GM11168 (cell line): ENCODE results near the gene IL4I1.
"Not testable (repeated sequence)": the region's sequence is repeated elsewhere in the genome, so short reads cannot be mapped to it uniquely, and the experiment has no call there.

Experiments used
- in situ Hi-C: fragments of 300-500 bp; cut with MboI; formaldehyde crosslinking; loops from one replicate; pipeline ENCODE4 v1.12.0; 2022; ENCODE audit warnings: low sequenced_read_pairs; ENCODE audit not compliant: unreplicated experiment

The IL4I1 gene

DNA sequence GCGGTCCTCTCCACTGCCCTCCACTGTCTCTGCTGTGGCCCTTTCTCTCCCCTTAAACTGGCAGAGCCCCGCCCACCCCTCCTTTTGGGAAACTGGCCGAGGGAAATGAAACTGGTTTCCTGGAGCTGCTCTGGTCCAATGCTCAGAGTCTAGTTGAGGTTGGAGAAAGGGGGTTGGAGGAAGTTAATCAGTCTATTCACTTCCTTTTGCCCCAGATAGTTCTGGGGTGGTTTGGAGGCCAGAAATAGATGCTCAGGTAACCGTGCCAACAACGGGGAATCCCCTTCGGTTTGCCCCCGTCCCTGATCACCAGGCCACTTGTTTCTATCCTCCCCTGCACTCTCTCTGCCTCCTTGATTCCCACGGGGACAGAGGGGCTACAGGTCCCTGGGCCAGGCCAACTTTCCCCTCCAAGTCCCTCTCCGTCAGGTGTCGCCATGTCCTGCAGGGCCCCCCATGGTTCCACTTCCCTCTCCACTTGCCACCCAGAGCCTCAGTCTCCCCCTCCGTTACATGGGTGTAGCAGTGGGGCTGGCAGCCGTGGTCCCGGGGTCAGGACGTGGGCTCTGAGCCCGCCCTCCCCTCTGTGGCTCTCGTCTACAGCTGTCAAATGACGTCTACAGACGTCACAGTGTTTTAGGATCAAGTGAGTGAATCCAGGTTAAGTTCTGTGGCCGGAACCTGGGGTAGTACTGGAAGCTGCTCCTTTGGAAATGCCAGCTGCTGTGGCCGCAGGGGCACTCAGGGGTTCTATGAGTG is at the start of gene IL4I1:
IL4I1 (minus strand) TSS at position 25 of the 759 bp plus-strand sequence. CDS start 727 bp downstream, outside the sequence.
- in situ Hi-C loops, result no loop called here

GRCh38 chr19:49946415-49946814 is 49.7 kb upstream of the IL4I1 start:
- in situ Hi-C loops, result no loop called here

GRCh38 chr19:49944567-49944966 is 47.9 kb upstream of the IL4I1 start:
- in situ Hi-C loops, result not testable (repeated sequence)

DNA sequence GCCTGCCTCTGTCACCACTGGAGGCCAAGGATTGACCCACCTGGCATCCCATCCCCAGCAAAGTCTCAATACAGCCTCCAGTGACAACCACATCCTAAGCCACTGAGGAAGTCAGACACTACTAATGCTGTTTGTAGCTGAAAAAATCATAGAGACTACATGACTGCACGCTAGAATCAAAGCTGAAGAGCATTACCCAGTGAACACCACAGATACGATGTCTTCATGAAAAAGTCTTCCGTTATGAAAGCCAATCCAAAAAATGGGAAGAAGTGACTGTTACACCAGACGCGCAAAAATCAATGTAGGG is 43.8 kb upstream of the IL4I1 start:
- in situ Hi-C loops, result no loop called here

GRCh38 chr19:49939721-49940481 is 43.2 kb upstream of the IL4I1 start:
- in situ Hi-C loops, result loop anchor here (5.0 kb wide), 1 partner anchor 42 kb away; no protein-coding TSS in a partner anchor

GRCh38 chr19:49938662-49939061 is 42.0 kb upstream of the IL4I1 start:
- in situ Hi-C loops, result loop anchor here (5.0 kb wide), 1 partner anchor 44 kb away; no protein-coding TSS in a partner anchor

DNA sequence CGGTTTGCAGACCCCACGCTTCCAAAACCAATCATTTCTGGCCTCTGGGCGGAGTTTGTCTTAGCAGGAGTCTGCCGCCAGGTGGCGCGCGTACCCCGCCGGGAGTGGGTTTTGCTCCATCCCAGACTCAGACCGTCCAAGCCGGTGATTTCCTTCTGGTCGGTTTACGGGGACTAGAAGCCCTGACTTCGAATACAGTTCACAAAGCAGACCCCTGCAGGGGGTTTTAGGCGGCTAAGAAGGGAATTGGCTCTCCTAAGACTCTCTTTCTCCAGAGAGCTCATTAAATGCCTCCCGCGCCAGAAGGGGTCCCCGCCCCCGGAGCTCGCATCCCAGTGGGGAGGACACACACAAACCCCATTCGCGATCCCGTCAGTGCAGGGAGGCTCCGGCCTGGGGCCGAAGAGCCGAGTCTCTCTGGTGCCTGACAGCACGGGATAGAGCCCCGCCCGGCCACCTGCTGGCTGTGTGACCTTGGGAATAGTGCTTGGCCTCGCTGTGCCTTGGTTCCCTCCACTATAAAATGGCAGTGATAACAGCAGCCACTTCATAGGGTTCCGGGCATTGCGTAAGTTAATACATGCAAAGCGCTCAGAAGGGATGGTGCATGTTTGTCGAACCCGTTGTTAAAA is 41.2 kb upstream of the IL4I1 start:
- in situ Hi-C loops, result loop anchor here (5.0 kb wide), 1 partner anchor 44 kb away; no protein-coding TSS in a partner anchor

DNA sequence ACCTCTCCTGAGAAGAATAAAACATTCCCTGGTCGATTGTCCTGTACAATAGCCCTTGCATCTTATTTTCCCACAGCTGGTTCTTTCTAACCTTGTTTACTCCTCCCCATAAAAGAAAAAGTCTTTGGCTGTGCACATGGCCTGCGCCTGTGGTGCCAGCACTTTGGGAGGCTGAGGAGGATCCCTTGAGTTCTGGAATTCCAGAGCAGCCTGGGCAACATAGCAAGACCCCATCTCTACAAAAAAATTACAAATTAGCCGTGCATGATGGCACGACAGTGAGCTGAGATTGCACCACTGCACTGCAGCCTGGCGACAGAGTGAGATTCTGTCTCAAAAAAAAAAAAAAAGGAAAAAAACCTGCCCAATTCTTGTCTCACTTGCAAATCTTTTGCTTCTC is 39.9 kb upstream of the IL4I1 start:
- in situ Hi-C loops, result loop anchor here (5.0 kb wide), 1 partner anchor 46 kb away; no protein-coding TSS in a partner anchor

DNA sequence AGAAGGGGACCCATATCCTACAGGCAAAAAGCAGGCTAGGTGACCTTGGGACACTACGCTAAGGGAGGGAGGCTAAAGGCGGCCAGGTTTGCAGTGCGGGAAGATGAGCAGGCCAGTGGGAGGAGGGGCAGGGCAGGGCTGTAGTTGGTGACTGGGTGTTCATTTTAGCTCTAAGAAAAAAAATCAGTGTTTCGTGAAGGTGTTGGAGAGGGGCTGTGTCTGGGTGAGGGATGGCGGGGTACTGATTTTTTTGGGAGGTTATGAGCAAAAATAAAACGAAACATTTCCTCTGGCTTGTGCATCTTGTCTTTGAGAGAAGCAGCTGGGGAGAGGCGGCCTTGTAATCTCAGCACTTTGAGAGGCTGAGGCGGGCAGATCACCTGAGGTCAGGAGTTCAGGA is 37.0 kb upstream of the IL4I1 start:
- in situ Hi-C loops, result no loop called here

DNA sequence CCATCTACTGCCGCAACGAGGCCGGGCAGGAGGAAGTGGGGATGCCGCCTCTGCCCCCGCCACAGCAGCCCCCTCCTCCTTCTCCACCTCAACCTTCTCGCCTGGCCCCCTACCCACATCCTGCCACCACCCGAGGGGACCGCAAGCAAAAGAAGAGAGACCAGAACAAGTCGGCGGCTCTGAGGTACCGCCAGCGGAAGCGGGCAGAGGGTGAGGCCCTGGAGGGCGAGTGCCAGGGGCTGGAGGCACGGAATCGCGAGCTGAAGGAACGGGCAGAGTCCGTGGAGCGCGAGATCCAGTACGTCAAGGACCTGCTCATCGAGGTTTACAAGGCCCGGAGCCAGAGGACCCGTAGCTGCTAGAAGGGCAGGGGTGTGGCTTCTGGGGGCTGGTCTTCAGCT is 36.0 kb upstream of the IL4I1 start:
- in situ Hi-C loops, result no loop called here

DNA sequence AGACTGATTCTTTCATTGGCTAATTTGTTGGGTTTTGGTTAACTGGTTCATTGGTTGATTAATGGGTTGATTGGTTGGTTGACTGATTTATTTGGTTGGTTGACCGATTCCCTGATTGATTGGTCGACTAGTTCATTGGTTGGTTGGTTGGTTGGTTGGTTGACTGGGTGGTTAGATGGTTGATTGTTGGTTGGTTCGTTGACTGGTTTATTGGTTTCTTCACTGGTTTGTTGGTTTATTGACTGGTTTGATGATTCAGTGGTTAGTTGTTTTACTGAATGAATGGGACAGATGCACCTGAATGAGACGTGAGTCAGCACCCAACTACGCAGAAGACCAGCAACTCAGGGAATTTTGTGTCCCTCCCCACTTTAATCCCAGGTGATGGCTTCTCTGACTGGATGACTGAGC is 35.4 kb upstream of the IL4I1 start:
- in situ Hi-C loops, result no loop called here

- in situ Hi-C loops, result no loop called here
Measured at GRCh38 chr19:49931293-49932040, 34.8 kb upstream of the IL4I1 start.

DNA sequence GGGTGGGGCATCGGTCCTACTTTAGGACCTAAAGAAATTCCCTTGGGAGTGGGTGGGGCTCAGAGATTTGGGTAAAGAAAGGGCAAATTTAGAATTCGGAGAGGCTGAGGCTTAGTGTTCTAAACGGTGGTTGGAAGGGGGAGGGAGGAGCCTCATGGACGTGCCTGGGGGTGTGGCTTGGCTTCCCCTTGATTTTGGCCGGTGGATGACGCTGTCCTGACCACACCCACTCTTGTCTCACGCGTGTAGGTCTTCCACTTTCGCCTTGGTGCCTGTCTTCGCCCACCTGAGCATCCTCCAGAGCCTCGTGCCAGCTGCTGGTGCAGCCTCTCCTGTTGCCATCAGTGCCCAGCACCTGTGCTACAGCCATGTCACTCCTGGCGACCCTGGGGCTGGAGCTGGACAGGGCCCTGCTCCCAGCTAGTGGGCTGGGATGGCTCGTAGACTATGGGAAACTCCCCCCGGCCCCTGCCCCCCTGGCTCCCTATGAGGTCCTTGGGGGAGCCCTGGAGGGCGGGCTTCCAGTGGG is 33.9 kb upstream of the IL4I1 start:
- in situ Hi-C loops, result no loop called here

DNA sequence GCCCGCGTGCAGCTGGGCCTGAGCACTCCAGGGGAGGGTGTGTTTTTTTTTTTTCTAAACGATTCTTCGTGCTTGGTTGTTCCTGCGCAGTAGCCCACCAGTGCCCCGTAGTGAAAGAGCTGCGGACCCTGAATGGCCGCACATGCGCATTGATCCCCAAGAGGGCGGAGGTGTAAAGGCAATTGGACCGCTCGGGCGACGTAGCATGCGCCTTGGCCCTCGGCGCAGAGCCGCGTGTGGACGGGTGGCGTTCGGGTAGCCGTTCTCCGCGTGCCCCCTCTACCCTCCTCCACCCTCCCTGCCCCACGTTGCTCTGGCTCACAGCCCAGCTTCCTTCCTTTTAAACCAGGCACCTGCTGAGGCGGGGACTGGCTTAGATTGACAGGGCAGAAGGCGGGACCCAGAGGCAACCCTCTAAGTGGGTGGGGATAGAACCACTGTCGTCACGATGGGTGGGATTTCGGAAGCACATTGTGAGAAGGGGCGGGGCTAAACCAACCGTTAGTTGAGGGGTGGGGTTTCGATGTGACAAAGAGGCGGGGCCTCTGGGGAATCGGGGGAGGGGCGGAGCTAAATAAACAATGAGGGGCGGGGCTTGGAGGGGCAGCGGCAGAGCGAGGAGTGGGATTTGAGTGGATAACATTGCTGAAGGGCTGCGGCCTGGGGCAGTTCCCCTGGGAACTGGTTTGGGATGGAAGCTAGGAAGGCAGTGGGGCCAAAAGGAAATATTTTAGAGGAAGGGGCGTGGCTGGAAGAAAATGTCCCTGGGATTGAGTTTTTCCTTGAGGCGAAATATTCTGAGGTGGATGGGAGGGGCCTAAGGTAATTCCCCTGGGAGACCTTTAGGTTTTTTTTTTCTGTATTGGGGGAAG is 33.2 kb upstream of the IL4I1 start:
- in situ Hi-C loops, result no loop called here

DNA sequence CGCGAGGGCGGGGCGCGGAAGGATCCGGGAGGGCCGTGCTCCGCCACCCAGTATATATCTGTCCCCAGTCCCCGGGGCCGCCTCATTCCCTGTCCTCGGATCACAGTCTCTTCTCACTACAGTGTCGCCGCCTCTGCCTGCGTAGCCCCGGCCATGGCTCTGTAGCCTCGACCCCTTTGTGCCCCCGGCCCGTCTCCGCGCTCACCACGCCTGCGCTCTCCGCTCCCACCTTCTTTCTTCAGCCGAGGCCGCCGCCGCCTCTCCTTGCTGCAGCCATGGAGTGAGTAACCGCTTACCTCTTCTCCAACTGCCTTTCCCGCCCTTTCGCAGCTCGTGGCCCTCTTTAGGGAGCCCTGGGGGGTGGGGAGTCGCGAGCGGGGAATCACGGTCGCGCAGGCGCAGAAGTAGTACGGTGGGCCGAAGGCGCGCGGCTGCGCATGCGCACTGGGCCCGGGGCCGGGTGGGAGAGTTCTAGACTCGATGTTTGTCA is 32.5 kb upstream of the IL4I1 start, which contains the start of the genes ATF5 and NUP62:
ATF5 (plus strand) TSS at position 85 of the 490 bp plus-strand sequence. CDS start 1,646 bp downstream, outside the sequence.
NUP62 (minus strand) TSS at position 384 of the 490 bp plus-strand sequence. CDS start 19,697 bp downstream, outside the sequence.
- in situ Hi-C loops, result no loop called here

GRCh38 chr19:49927526-49928264 is 31.0 kb upstream of the IL4I1 start:
- in situ Hi-C loops, result no loop called here

DNA sequence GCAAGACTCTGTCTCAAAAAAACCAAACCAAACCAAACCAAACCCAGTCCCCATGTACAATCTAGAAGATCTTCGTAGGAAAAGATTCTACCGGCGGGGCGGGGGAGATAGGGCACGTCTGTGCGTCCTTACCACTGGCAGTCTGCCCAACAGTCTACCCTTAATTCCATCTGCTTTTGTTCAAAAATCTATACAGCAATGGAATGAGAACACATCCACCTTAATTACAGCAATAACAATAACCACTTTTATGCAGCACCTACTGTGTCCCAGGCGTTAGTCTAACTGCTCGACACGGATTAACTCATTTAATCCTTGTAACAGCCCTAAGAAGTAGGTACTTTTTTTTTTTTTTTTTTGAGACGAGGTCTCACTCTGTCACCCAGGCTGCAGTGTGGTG is 29.8 kb upstream of the IL4I1 start:
- in situ Hi-C loops, result no loop called here

- in situ Hi-C loops, result no loop called here
Measured at GRCh38 chr19:49925486-49925885, 28.8 kb upstream of the IL4I1 start.
